Astrocyte (in vitro differentiated cells and primary cell): ENCODE results near the gene NEK10.

Experiments
- EZH2 ChIP-seq: IDR thresholded peaks from 2 replicates; pipeline ENCODE4 v1.6.1; 2012; ENCODE audit warnings: mild to moderate bottlenecking, low read length, inconsistent platforms; ENCODE audit not compliant: insufficient read depth
- TF ChIP-seq, protein P1 (sequence below): IDR thresholded peaks from 2 replicates; pipeline ENCODE4 v1.5.1; 2011; ENCODE audit warnings: low read depth, mild to moderate bottlenecking, inconsistent platforms, low read length, moderate library complexity; ENCODE audit not compliant: insufficient read depth

DNA sequence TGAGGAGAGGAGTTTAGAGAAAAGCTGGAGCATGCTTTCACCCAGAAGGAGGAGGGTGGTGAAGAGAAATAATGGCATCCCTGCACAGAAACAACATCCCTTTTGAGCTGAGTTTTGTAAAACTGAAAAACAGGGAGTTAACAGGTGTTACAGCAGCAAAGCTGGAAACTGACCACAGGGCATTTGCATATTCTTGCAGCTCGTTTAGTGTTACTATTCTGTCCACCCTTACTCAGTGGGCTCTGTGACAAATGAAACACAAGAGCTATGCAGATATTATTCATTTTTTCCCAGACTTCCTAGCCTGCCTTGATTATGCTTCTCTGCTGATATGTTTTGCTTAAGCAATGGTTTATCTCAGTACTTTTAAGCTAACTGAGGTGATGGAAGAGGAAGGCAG lies 272.0 kb downstream of the NEK10 start:
- TF ChIP-seq, protein P1, sequence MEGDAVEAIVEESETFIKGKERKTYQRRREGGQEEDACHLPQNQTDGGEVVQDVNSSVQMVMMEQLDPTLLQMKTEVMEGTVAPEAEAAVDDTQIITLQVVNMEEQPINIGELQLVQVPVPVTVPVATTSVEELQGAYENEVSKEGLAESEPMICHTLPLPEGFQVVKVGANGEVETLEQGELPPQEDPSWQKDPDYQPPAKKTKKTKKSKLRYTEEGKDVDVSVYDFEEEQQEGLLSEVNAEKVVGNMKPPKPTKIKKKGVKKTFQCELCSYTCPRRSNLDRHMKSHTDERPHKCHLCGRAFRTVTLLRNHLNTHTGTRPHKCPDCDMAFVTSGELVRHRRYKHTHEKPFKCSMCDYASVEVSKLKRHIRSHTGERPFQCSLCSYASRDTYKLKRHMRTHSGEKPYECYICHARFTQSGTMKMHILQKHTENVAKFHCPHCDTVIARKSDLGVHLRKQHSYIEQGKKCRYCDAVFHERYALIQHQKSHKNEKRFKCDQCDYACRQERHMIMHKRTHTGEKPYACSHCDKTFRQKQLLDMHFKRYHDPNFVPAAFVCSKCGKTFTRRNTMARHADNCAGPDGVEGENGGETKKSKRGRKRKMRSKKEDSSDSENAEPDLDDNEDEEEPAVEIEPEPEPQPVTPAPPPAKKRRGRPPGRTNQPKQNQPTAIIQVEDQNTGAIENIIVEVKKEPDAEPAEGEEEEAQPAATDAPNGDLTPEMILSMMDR = no peak
- no peak for TF ChIP-seq EZH2
